DMS153 treated with DMSO at 0.1 percent for 48 hours (cell line): Measurements from ENCODE around the gene ETS2.
"Not testable (repeated sequence)": the region's sequence is repeated elsewhere in the genome, so short reads cannot be mapped to it uniquely, and the experiment has no call there.

Source experiments
- DNase-seq: peaks from one replicate; lab custom pipeline; 2025; ENCODE audit not compliant: unreplicated experiment; lab: John Stamatoyannopoulos, UW

ETS2 gene

GRCh38 chr21:38834725-38835124 is 29.0 kb downstream of the ETS2 start:
- DNase-seq: peak; percentile 49

DNA sequence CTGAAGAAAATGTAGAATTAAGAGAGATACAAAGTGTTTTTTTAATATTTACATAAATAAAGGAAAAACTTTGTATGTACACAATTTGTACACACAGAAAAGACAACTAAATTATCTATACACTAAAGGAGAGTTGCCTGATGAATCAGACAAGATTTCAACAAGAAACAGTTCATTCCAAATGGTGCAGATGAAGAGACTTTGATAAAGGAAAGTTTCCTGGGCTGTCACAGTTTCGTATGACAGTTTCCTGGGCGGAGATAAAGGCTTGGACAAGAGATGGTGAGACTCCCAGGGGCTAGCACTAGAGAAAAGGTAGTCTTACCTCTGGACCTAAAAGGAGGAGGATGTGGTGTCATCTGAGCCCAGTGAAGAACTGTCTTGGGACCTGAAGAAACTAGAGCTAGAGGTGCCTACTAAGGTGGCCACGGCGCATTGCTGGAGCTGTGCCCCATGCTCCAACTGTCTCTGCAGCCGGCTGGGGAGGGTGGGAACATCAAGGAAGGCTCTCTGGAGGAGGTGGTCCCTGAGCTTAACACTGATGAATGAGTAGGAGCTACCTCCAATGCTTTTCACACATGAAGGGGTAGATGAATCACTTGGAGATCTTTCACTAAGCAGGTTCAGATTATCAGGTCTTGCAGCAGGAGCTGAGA is 32.2 kb downstream of the ETS2 start:
- DNase-seq: no peak

- no peak for DNase-seq
Observed at GRCh38 chr21:38838598-38839327, 33.0 kb downstream of the ETS2 start.

DNA sequence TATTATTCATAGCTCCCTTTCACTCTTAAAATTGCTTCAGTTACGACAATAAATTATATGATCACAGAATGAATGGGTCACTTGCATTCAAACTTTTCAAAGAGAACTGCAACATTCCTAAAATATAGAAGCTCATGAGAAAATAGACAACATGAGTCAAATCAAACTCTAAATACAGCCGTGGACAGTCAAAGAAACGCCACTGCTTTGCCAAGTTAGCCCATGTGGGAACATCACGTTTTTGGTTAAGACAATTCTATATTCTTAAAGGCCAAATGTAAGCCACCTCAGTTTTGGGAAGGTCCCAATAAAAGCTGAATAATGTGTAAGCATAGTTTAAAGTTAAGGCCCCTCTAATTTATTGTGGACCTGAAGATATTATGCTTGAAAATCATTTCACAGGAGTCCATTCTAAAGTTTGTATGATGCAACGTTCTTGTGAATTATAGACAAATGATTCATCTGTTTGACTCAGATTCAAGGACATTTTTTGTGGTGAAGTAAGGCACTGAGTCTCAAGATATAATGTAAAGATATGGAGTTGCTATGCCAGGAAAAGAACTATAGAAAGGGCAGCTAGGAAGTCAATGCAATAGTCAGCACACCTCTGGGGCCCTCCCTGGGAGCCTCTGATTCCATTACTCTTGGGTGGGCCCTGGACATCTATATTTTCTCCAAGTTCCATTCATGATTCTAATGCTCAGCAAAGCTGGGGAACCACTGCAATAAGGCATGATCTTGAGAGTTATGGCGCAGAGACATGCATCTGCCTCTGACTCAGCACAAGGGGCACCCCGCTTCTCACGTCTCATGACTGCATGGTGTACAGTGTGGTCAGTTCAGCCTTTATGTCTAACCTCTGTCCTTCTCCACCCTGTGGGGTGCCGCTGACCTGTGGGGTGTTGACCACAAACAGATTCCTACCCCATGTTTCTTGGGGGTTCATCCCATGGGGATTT is 33.9 kb downstream of the ETS2 start:
- DNase-seq: no peak

GRCh38 chr21:38840456-38841300 is 34.9 kb downstream of the ETS2 start:
- DNase-seq: no peak

DNA sequence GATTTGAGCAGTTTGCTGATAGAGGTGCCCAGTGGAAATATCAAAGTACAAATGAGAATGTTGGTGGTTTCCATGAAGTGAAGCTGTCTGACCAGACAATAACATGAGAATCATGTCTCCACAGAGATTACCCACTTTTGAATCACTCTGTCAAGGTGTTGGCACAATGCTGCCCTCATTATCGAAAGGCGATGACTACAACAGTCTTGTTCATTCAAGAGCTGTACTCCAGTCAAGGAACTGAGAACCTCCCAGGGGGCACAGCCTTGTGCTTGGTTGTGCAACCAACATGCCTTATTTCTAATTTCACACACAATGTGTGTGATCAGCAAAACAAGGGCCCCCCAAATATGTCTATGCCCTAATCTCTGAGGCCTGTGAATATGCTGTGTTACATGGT is 35.7 kb downstream of the ETS2 start:
- DNase-seq: no peak

GRCh38 chr21:38842079-38842478 is 36.4 kb downstream of the ETS2 start:
- no peak for DNase-seq

DNA sequence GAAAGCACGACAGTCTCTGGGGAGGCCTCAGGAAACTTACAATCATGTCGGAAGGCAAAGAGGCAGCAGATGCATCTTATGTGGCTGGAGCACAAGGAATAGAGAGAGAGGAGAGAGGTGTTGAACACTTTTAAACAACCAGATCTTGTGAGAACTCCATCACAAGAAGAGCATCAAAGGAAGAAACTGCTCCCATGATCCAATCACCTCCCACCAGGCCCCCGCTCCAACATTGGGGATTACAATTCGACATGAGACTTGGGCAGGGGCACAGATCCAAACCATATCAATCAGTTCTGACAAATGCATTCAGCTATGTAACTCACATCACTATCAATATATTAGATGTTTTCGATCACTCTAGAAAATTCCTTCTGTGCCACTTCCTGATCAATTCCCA is 37.6 kb downstream of the ETS2 start:
- no peak for DNase-seq

GRCh38 chr21:38843806-38844503 is 38.2 kb downstream of the ETS2 start:
- DNase-seq: no peak

GRCh38 chr21:38845374-38845773 is 39.6 kb downstream of the ETS2 start:
- not testable (repeated sequence) for DNase-seq

DNA sequence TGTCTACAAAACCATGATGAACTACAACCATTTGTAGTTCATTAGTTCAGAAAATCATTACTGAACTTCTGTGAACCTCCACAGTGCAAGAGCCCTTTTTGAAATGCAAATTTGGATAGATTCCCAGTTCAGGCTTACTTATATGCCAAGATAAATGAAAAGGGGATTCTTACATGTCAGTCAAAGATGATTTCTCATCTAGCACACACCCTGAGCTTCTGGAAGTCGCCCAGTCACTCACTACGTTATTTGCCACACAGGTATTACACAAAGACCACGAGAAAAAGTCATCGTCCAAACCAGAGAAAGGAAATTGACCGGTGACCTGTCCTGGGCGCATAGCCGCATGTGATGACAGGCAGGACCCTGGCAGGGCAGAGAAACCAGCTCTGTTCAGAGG is 41.8 kb downstream of the ETS2 start:
- no peak for DNase-seq

GRCh38 chr21:38848187-38848609 is 42.5 kb downstream of the ETS2 start:
- no peak for DNase-seq

- no peak for DNase-seq
Observed at GRCh38 chr21:38849776-38850175, 44.0 kb downstream of the ETS2 start.

GRCh38 chr21:38850277-38850951 is 44.7 kb downstream of the ETS2 start:
- no peak for DNase-seq

GRCh38 chr21:38851101-38851500 is 45.4 kb downstream of the ETS2 start:
- DNase-seq: no peak

- DNase-seq: no peak
Observed at GRCh38 chr21:38852278-38852677, 46.5 kb downstream of the ETS2 start.

DNA sequence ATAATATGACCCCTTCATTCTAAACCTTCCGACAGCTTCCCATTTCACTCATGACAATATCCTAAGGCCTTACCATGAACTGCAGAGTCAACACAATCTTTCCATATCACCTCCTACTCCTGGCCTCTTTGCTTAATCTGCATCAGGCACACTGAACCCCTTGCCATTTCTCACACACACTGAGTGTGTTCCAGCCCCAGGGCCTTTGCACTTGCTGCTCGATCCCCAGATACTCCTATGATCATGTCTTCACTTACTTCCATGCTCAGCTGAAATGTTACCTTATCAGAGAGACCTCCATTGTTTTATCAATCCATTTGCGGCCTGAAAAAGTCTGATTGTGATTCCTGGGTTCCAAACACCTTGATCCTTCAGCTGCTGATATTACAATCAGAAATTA is 47.0 kb downstream of the ETS2 start:
- DNase-seq: no peak

DNA sequence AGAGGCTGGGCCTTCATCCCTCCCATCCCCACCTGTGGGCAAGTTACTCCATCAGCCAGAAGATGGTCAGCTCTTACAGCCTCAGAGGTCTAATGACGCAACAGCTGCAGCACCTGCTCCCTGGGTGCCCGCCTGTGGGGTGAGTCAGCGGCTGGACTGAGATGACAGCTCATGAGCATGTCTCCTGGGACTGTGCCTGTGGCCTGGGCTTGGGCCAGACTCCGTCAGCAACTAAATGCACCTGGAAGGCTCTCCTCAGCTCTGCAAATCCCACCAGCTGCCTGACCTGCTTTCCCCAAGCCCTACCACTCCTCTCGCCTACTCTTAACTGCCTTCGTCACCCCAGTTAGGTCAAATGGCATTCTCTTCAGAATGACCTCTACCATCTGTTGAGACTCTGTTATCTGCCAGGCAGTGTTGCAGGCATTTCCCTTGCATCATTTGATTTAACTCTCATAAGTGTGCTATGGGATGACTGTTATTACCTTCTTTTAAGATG is 47.7 kb downstream of the ETS2 start:
- DNase-seq: no peak

DNA sequence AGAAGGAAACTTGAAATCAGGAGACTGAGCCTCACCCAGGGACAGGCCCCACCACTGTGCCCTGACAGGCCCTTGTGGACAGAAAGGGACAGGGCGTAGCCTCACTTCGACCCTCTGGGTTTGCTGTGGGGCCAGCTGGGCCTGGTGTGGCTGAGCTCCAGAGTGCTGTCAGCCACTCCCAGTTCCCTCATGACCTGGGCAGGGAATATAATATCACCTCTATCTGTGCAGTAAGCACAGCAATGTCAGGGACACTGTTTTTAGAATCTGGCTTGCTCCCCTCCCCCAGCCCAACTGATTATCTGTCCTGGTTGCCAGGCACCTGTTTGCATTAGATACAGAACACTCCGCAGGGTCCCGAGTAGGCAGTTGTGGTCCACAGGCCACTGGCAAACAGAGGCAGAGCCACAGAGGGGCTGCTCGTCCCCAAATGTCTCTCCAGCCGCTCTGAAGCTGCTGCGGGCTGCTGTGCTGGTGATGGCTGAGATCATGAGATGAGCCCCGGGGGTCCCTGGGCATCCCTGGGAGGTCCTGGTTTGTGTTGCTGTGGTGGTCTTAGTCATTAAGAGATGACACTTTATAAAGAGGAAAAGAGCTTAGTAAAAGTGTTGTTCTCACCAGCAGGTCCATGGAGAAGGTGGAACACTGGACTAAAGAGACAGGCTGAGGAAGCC is 51.6 kb downstream of the ETS2 start:
- DNase-seq: no peak
